Coronary artery (tissue), 2 donors: ENCODE results near the gene CMIP.

Source experiments
- DNase-seq: peaks from one replicate; pipeline ENCODE4 v3.0.0-alpha.2; 2017; ENCODE audit warnings: low spot score
- H3K27ac ChIP-seq, 2 donors: fragments of 200-600 bp; sonication (generic); one replicate each; pipeline ENCODE4 v1.5.1; 2016 to 2019
- H3K4me3 ChIP-seq: fragments of 200-600 bp; sonication (generic); 2 replicates; pipeline ENCODE4 v1.5.1; 2016; ENCODE audit warnings: mild to moderate bottlenecking, moderate library complexity
- CTCF ChIP-seq: fragments of 200-600 bp; sonication (generic); IDR thresholded peaks from one replicate; pipeline ENCODE4 v1.5.1; 2019; ENCODE audit warnings: antibody characterized with exemption

Gene CMIP

GRCh38 chr16:81611721-81612120 lies 167.1 kb downstream of the CMIP start:
- peak overlapping the region in 1 of 2 donors; percentile 49 for H3K27ac ChIP-seq
- DNase-seq, result no peak
- no peak overlapping the region for H3K4me3 ChIP-seq
- TF ChIP-seq CTCF, result no peak

GRCh38 chr16:81612351-81613163 lies 167.9 kb downstream of the CMIP start:
- Histone ChIP-seq H3K4me3 (no peak overlapping the region), H3K27ac (peak overlapping the region in 1 of 2 donors; percentile 49)
- DNase-seq, result no peak
- no peak for TF ChIP-seq CTCF

- Histone ChIP-seq H3K4me3 (peak overlapping the region; percentile 7), H3K27ac (peak overlapping the region in 1 of 2 donors; percentile 49)
- TF ChIP-seq CTCF, result no peak
- DNase-seq, result no peak
Measured at GRCh38 chr16:81614171-81614570, 169.6 kb downstream of the CMIP start.

GRCh38 chr16:81614654-81615359 lies 170.2 kb downstream of the CMIP start:
- DNase-seq, result no peak
- no peak for TF ChIP-seq CTCF
- Histone ChIP-seq H3K4me3 (peak overlapping the region; percentile 7), H3K27ac (no peak overlapping the region)

GRCh38 chr16:81615411-81615810 lies 170.8 kb downstream of the CMIP start:
- H3K4me3 ChIP-seq, result no peak overlapping the region
- no peak overlapping the region for H3K27ac ChIP-seq
- no peak for DNase-seq
- no peak for TF ChIP-seq CTCF

- no peak for TF ChIP-seq CTCF
- DNase-seq, result no peak
- H3K27ac ChIP-seq, result no peak overlapping the region
- no peak overlapping the region for H3K4me3 ChIP-seq
Measured at GRCh38 chr16:81615833-81616232, 171.2 kb downstream of the CMIP start.
